ENCODE data around the gene RAB26.
A peak's percentile ranks its signal among the peaks of the same experiment; 100 is the strongest.

Gene RAB26

GRCh38 chr16:2180962-2181923 is 32.8 kb downstream of the RAB26 start:
- no peak for DNase-seq

DNA sequence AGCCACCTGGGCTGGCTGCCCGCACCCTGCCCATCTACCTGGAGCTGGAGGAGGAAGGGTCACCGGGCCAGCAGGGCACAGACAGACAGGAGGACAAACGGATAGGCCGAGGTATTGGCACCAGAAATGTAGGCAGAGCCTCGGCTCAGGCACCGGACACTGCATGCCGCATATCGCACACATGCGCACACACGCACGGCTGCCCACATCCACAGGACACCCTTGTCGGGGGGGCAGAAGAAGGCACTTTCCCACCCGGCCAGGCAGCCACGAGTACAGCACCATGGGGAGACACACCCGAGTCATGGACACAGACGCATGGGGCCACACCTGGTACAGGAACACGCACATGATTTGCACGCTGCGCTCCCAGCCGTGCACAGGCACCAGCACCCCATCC is 33.5 kb downstream of the RAB26 start:
- DNase-seq = no peak

DNA sequence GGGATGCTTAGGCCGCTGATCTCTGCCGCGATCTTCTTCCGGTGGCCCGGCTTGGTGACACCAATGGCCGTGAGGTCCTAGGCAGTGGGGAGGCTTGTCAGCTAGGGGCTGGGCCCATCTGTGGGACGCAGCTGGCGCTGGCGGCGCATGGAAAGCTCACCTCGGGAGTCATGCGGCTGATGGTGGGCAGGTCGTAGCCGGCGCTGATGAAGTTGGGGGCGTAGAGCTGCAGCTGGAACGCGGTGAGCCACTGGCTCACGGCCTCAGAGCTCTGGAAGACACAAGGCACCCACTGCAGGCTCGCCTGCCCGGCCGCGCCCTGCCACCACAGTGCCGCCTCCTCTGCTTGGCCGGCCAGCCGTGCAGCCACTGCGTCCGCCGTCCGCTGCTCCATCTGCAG is 35.2 kb downstream of the RAB26 start:
- DNase-seq = no peak

- no peak for DNase-seq
Observed at GRCh38 chr16:2184346-2184745, 35.9 kb downstream of the RAB26 start.

- no peak for DNase-seq
Observed at GRCh38 chr16:2184962-2185361, 36.5 kb downstream of the RAB26 start.

GRCh38 chr16:2186064-2186463 is 37.6 kb downstream of the RAB26 start:
- no peak for DNase-seq

DNA sequence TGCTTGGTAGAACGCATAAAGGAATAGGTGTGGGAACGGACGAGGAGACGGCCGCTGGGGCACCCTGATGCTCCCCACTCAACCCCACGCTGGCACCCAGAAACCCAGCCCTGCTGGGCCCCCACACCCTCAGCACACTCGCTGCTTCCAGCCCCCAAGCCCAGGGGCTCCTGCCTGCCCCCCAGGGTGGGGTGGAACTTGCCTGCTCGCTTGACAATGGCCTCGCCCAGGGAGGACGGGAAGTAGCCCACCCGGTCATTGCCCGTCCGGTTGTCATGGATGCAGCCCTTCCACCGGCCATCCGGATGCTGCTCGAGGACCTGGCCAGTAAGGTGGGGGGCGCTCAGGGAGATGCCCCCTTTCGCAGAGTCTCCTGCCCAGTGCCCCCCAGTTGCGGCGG is 38.1 kb downstream of the RAB26 start:
- DNase-seq = no peak

DNA sequence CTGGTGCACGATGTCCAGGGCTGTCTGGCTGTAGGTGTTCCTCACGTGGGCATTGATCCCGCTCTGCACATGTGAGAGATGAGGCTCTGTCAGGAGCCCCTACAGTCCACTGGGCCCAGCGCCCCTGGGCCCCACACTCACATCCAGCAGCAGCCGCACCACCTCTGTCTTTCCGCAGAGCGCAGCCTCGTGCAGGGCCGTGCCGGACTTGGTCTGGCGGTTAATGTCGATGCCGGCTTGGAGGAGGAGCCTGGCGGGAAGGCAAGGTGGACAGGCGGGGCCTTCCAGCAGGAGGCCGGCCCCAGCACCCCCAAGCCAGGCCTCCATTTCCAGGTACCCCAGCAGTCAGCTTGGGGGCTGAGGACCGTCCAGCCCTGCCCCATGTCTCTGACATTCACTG is 38.8 kb downstream of the RAB26 start:
- DNase-seq = no peak

- no peak for DNase-seq
Observed at GRCh38 chr16:2188395-2188794, 40.0 kb downstream of the RAB26 start.

DNA sequence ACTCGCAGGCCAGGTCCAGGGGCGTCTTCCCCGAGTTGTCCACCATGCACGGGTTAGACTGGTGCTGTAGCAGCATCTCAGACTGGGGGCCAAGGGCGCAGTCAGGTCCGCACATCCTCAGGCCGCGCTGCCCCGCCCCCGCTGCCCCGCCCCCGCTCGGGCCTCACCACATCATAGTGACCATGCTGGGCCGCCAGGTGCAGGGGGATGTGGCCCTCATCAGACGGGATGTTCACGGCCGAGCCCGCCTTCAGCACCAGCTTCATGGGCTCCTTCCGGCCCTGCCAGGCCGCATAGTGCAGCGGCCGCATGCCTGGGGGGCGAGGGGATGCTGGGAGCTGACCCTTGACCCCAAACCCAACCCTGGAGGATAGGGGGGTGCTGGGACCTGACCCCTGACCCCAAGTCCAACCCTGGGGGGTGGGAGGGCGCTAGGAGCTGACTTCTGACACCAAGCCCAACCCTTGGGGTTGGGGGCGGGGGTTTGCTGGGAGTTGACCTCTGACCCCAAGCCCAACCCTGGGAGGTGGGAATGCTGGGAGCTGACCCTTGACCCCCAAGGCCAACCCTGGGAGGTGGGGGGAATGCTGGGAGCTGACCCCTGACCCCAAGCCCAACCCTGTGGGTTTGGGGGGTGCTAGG is 40.9 kb downstream of the RAB26 start:
- DNase-seq = no peak

GRCh38 chr16:2190002-2190658 is 41.7 kb downstream of the RAB26 start:
- DNase-seq = no peak

GRCh38 chr16:2190659-2191445 is 42.4 kb downstream of the RAB26 start:
- no peak for DNase-seq

GRCh38 chr16:2191446-2191706 is 43.0 kb downstream of the RAB26 start:
- DNase-seq = no peak

DNA sequence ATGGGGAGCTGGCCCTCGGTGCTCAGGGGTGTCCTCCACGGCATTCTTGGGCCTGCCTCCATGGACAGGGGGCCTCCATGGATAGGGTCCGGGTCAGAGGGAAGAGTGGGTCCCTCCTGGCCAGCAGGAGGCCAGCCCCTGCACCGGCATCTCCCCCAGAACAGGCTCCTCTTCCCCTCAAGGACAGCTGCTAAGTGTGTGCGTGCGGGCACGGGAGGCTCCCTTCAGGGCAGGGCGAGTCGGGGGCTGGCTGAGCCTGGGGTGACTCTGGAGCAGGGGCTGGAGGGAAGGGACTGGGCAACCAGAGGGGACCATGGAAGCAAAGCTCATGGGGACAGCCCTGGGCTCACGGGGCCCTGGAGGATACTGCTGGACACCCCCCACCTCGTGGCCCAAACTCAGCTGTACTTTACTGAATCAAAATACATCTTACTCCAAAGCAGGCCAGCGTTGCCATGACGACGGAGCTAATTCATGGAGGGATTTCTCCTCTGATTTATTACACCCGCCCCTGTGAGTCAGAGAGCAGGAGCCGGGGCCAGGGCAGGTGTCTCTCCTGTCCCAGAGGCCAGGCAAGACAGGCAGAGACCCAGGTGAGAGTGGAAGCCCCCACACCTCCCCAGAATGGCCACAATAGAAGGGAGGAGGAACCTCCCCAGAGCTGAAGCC is 45.9 kb downstream of the RAB26 start:
- no peak for DNase-seq

GRCh38 chr16:2194852-2195321 is 46.5 kb downstream of the RAB26 start:
- DNase-seq = peak; percentile 50

DNA sequence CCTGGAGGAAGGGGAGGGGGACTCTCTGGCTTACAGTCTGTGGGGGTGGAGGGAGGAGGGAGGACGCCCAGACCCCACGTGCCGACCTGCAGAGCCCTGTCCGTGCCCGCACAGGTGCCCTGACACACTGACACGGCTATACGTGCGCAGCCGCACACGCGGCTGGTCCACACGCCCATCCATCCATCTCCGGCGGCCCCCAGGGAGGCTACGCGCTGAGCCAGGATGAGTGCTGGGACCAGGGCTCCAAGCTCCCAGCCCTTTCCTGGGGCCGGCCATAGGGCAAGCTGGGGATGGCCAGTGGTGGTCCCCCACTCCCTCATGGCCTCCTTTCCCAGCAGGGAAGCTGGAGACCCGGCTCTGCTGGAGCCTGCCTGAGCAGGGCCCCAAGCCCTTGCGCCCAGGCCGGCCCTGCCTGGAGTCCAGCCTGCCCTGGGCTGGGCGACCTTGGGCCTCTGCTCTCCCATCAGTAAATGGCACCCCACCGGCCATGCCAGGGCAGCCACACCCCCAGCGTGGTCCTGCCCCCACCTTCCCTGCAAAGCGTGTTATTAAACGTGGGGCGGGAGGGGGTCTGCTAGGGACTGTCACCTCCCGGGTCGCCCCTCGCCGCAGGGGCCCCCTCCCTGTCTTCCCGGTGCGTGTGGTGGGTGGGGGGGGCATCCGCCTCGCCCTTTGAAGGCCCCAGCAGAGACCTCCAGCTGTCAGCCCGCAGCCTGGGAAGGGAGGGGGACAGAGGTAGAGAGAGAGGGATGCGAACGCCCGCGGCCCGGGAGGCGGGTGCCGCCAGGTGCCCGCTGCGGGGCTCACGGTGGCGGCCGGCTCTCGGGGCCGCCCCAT is 47.1 kb downstream of the RAB26 start:
- no peak for DNase-seq

- no peak for DNase-seq
Observed at GRCh38 chr16:2196162-2196980, 47.9 kb downstream of the RAB26 start, which contains the start of gene CASKIN1. Gene CASKIN1 (minus strand): TSS chr16:2196605. CDS start chr16:2196432, 173 bp downstream.

- DNase-seq = no peak
Observed at GRCh38 chr16:2196981-2197511, 48.6 kb downstream of the RAB26 start.

DNA sequence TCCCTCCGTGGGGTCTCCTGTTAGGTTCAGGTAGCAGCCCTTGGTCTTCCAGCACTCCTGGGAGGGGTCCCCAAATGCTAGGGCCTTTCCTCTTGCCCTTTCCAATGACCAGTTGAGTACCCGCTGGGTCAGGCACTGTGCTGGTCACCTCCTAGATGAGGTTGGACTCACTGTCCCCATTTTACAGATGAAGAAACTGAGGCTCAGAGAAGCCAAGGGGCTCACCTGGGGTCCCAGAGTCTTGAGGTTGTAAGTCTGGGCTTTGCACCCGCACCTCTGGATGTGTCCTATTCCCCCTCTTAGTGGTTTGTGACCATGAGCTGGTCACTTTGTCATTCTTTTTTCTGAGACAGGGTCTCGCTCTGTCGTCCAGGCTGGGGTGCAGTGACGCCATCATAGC is 49.3 kb downstream of the RAB26 start:
- DNase-seq = no peak

GRCh38 chr16:2198283-2198682 is 49.9 kb downstream of the RAB26 start:
- no peak for DNase-seq
